SK-N-MC (cell line): ENCODE measurements around the gene MMP3.

Source experiments
- DNase-seq: peaks from one replicate; pipeline ENCODE4 v3.0.0-alpha.2; 2011; ENCODE audit warnings: low read depth, low spot score
- H3K27ac ChIP-seq: fragments of 200-600 bp; sonication (generic); 2 replicates; pipeline ENCODE4 v1.5.1; 2016; ENCODE audit warnings: mixed run types
- H3K36me3 ChIP-seq: fragments of 200-600 bp; sonication (generic); 2 replicates; pipeline ENCODE4 v1.6.1; 2017; ENCODE audit warnings: antibody characterized with exemption, low read length, mixed read lengths; ENCODE audit not compliant: insufficient read depth
- H3K4me3 ChIP-seq: fragments of 200-600 bp; sonication (generic); 2 replicates; pipeline ENCODE4 v1.5.1; 2016
- H3K9ac ChIP-seq: fragments of 200-600 bp; sonication (generic); 2 replicates; pipeline ENCODE4 v1.8.0; 2017; ENCODE audit warnings: mixed run types, mixed read lengths; ENCODE audit not compliant: insufficient read length
- H3K9me3 ChIP-seq: fragments of 200-600 bp; sonication (generic); 2 replicates; pipeline ENCODE4 v1.6.1; 2017; ENCODE audit warnings: low read depth, mild to moderate bottlenecking, antibody characterized with exemption, low read length, moderate library complexity, mixed read lengths
- EZH2 ChIP-seq: fragments of 200-600 bp; sonication (generic); IDR thresholded peaks from one replicate; pipeline ENCODE4 v1.6.1; 2017; ENCODE audit warnings: antibody characterized with exemption
- FOXP2 ChIP-seq: optimal IDR thresholded peaks from 2 replicates; pipeline ENCODE3; 2011; ENCODE audit warnings: mild to moderate bottlenecking, moderate library complexity; ENCODE audit not compliant: insufficient read depth; ENCODE audit errors: extremely low read length, control extremely low read depth
- POLR2AphosphoS5 ChIP-seq: IDR thresholded peaks from 2 replicates; pipeline ENCODE4 v1.6.1; 2012; ENCODE audit warnings: mild to moderate bottlenecking, low read depth, low read length, borderline replicate concordance

Gene MMP3

DNA sequence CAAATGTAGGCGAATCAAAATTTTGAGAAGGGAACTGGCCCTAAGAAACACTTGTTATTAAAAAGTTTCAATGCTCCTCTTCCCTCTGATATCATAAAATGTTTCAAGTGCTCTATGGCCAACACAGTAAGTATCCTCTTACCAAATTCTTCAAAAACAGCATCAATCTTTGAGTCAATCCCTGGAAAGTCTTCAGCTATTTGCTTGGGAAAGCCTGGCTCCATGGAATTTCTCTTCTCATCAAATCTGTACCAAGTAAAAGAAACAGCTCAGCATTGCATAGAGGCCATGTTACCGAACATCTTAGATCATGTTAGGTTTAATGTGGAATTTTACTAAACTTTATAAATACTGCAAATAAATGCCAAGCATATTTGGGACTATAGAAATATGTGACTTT, 6.3 kb downstream of the MMP3 start:
- DNase-seq: no peak
- Histone ChIP-seq H3K9me3 (no peaks in the 10 kb centered on the region), H3K9ac (no peak overlapping the region), H3K4me3 (no peak overlapping the region), H3K27ac (no peak overlapping the region), H3K36me3 (no peaks in the 10 kb centered on the region)
- TF ChIP-seq EZH2 (no peak), POLR2AphosphoS5 (no peak), FOXP2 (no peak)

DNA sequence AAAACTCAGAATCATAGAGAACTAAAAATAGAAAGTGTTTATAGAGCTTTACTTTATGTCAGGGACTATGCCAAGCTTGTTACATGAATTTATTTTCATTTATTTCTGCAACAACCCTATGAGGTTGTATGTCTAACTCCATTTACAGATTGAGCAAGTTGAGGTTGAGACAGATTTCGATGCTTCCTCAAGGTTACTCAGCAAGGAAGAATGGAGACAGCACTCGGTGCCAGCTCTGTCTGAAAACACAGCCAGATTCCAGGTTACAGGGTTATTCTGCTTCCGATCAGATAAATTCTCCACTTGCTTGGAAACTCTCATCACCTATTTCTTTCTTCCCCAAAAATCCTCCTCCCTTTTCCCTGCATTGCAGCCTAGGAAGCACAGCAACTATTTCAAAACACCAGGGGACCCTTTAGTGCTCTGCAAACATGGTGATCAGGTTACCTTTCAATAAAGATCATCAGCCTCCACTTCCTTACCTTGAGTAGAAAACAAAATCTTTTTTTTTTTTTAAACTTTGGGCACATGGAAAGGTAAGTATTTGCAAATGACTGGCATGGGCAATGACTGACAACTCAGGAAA, 7.0 kb downstream of the MMP3 start:
- Histone ChIP-seq H3K9me3 (no peaks in the 10 kb centered on the region), H3K9ac (no peak overlapping the region), H3K4me3 (no peak overlapping the region), H3K27ac (no peak overlapping the region), H3K36me3 (no peaks in the 10 kb centered on the region)
- TF ChIP-seq FOXP2 (no peak), EZH2 (no peak), POLR2AphosphoS5 (no peak)
- no peak for DNase-seq

DNA sequence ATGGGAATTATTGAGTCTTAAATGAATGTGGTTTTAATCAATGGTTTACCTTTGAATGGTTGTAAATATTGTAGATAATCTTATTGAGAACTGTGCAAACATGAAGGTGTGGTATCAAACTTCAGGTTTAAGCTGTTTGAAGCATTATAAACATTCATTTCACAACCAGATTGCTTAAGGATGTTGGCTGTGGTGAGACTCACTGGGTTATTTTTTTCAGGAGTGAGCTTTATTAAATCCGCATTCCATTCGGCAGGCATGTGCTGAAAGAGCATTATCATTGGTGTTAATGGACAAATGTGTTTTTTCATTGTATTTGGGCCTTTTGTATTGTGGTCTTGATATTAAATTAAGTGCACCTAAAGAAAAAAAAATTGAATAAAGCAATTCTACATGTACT, 9.7 kb downstream of the MMP3 start:
- Histone ChIP-seq H3K27ac (no peak overlapping the region), H3K9me3 (no peaks in the 10 kb centered on the region)
- no peak for TF ChIP-seq EZH2
- no peak for TF ChIP-seq POLR2AphosphoS5
- no peak for TF ChIP-seq FOXP2

DNA sequence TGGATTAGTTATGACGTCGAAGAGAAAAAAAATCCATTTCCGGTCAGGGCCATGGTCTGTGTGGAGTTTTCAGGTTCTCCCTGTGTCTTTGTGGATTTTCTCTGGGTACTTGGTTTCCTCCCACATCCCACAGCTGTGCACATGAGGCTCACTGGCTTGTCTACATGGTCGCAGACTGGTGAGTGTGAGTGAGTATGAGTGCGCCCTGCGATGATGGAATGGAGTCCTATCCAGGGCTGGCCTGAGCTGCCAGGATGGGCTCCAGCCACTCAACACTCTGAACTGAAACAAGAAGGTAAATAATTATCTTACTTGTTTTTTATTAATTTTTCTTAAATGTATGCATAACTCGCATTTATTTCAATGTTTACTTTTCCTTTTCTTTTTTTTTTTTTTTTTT, 10.8 kb downstream of the MMP3 start:
- TF ChIP-seq POLR2AphosphoS5 (no peak), FOXP2 (no peak), EZH2 (no peak)
- H3K36me3 ChIP-seq: no peaks in the 10 kb centered on the region
- H3K27ac ChIP-seq: no peak overlapping the region
- no peaks in the 10 kb centered on the region for H3K9me3 ChIP-seq
- no peak overlapping the region for H3K9ac ChIP-seq
- H3K4me3 ChIP-seq: no peak overlapping the region
- no peak for DNase-seq

More for the DNA sequence above, 9.7 kb downstream of the MMP3 start:
- H3K9ac ChIP-seq: no peak overlapping the region
- H3K4me3 ChIP-seq: no peak overlapping the region
- no peak for DNase-seq
- H3K36me3 ChIP-seq: no peaks in the 10 kb centered on the region

DNA sequence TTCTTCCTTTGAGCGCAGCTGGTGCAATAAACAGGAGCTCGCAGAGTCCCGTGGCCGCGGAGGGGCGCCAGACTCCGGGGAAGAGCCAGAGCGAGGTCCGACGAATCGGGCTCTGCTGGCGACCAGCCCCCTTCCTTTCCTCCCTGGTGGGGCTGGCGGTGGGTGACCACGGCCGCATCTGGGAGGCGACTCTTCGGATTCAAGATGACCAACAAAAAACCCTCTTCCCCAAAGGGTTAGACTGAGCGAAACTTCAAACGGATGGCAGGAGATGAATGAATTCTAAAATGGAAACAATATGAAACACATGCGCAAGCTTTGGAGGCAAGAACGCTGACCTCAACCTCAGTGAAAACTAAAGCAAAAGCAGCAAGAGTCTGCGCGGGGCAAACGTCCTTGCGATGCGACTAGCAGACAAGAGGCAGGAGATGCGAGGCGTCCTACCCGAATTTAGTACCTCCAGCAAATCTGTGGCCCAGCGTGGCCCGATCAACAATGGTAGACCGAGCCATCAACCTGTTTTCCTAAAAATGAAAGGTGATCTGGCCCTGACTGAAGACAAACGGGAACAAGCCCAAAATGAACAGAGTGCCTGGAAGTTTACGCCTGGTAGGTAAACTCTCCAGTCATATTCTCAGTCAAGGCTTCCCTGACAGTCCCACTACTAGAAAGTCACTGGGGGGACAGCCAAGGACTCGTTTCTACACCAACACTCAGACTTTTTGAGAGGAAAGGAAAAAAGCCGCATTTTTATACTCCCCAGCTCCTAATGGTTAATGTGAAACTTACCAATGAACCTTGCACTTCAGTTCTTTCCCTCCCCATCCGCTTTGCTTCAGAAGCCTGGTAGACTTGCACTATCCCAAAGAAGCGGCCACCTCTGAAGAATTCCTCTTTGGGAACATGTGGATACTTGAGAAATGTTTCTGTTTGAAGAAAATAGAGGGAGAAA, 11.6 kb downstream of the MMP3 start:
- Histone ChIP-seq H3K4me3 (no peak overlapping the region), H3K36me3 (no peaks in the 10 kb centered on the region), H3K27ac (no peak overlapping the region), H3K9me3 (no peaks in the 10 kb centered on the region), H3K9ac (no peak overlapping the region)
- DNase-seq: no peak
- TF ChIP-seq EZH2: no peak
- no peak for TF ChIP-seq FOXP2
- no peak for TF ChIP-seq POLR2AphosphoS5

DNA sequence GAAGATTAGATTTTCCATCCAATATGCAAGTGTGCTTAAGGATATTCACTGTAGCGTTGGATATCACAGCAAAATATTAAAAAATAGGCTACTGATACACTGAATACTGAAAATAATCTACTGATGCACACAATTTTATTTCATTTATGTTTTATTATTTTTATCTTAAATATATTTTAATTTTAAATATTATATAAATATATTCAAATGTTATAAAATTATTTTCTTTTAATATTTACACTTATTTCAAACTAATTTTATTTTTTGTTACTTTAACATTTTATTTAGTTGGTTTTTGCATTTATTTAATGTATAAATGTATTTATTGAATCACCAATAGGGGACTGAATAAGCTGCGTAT, 12.3 kb downstream of the MMP3 start:
- no peak for DNase-seq
- Histone ChIP-seq H3K4me3 (no peak overlapping the region), H3K27ac (no peak overlapping the region)

DNA sequence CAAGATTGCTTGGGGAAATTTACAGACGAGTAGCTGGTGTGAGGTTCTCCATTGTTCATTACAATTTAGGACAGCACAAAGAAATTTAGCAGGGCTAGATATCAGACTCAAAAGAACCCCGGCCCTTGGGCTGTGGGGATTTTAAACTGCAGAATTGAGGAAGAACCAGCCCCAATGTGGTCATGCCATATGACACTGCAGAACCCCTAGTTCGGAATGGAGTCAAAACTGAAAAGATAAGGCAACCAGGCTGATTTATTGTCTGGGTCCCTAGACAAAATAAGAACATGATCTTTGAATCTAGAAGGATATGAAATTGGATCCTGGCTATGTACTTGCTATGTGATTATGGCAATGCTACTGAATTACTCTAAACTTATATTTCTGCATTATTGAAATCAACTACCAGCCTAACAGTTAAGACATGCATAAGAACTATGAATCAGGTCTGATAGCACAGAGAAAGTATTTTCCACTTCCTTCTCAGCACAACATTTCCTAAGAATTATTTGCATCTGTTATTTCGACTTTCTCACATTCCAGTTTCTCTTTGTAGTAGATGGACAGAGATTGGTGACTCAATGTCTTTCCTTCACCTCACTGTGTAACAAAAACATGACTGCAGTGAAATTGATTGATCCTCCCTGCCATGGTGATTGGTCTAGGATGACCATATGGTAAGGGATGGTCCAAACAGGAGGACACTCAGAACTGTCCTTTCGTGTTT, 13.2 kb downstream of the MMP3 start:
- H3K9me3 ChIP-seq: no peaks in the 10 kb centered on the region
- no peaks in the 10 kb centered on the region for H3K36me3 ChIP-seq
- DNase-seq: no peak
- no peak for TF ChIP-seq EZH2
- TF ChIP-seq FOXP2: no peak
- no peak overlapping the region for H3K27ac ChIP-seq
- no peak overlapping the region for H3K4me3 ChIP-seq
- H3K9ac ChIP-seq: no peak overlapping the region

More for the DNA sequence above, 12.3 kb downstream of the MMP3 start:
- no peak for TF ChIP-seq POLR2AphosphoS5
- no peak for TF ChIP-seq FOXP2
- no peak for TF ChIP-seq EZH2
- H3K9me3 ChIP-seq: no peaks in the 10 kb centered on the region
- H3K9ac ChIP-seq: no peak overlapping the region
- no peaks in the 10 kb centered on the region for H3K36me3 ChIP-seq

DNA sequence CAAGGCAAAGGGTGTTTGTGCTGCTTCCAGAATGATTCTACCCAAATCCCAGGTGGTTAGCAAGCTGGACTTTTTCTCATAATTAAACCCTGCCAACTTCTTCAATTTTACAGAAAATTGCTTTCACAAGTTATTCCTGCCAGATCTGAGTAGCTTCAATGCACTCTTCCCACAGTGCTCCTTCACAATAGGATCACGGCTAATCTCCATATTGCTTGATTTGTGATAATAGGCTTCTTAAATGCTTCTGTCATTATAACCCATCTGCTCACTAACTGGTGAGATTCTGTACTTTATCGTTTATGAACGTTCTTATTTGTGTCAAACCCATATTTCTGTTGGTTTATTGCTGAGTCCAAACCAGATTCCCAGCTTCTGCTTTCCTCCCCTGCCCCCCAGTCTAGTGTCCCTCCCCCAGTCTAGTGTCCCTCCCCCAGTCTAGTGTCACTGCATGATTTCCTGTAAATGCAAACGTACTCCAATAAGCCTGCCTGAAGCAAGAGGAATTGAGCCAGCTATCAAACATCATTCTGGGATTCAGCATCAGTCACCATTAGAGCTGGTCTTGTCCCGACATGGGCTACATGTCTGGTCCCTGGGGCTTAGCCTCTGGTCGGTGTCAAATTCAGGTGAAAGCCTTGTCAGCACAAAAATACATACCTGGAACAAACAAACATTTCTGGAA, 14.0 kb downstream of the MMP3 start:
- Histone ChIP-seq H3K36me3 (no peaks in the 10 kb centered on the region), H3K27ac (no peak overlapping the region), H3K9me3 (no peaks in the 10 kb centered on the region), H3K4me3 (no peak overlapping the region), H3K9ac (no peak overlapping the region)
- DNase-seq: no peak
- TF ChIP-seq POLR2AphosphoS5: no peak
- no peak for TF ChIP-seq FOXP2
- TF ChIP-seq EZH2: no peak
